Measurements from ENCODE around the gene SLC38A3.

The SLC38A3 gene

DNA sequence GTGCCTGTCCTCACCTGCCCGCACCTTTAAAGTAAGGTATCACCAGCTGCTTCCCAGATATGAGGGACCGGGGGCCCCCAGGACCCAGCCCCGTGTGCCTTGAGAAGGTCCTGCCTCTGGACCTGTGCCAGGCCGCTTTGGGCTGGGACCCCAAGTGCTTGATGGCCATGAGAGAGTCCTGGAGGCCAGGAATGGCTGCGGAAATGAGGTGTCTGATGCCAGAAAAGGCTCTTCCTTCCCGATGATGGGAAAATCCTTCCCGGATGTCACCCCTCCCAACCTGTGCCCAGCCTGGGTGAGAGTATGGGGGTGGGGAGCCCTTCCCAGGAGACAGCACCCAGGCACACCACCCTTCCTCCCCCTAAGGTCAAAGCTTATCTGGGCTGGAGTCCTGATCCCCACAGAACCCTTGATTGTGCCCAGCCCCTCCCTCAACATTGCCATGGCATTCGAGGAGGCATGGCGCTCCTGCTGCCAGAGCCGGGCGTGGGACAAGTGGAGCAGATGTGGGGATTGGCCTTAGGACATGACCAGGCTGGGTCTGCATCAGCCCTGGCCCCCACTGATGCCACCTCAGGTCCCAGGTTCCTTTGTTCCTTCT, 35.7 kb upstream of the SLC38A3 start:
- no peak overlapping the region for H3K4me3 ChIP-seq (replicated peaks in 1 of 2; ENCODE audit: low read depth in 2 of 2, low read length in 2 of 2)
- no peak for TF ChIP-seq CTCF (IDR thresholded peaks at IDR 0.05; ENCODE audit: low read depth, low read length)
- no peak for DNase-seq (ENCODE audit: low read depth in 2 of 2)

DNA sequence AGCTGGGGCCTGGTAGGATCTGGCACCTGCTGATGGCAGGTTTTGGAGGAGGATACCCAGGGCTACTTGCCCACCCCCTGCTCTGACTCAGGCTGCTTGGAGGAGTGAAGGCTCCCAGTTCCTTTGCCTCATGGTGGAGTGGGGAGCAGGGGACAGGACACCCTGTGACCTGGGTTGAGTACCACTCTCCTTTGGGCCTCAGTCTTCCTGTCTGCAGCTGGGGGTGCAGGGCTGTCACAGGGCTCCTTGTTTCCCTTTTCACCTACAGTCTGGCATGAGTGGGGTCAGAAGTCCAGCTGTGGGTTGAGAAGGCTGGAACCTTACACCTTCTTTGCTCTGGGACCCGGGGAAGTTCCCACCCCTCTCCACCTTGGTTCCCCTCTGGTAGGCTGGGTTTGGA, 35.2 kb upstream of the SLC38A3 start:
- no peak for TF ChIP-seq CTCF (IDR thresholded peaks at IDR 0.05; ENCODE audit: low read depth, low read length)
- H3K4me3 ChIP-seq (replicated peaks in 1 of 2; ENCODE audit: low read depth in 2 of 2, low read length in 2 of 2) = no peak overlapping the region
- DNase-seq (ENCODE audit: low read depth in 2 of 2) = no peak

GRCh38 chr3:50170689-50171088, 34.4 kb upstream of the SLC38A3 start:
- peak; percentile 87 to 90 for DNase-seq (ENCODE audit: low read depth in 2 of 2)
- no peak for TF ChIP-seq CTCF (IDR thresholded peaks at IDR 0.05; ENCODE audit: low read depth, low read length)
- H3K4me3 ChIP-seq (replicated peaks in 1 of 2; ENCODE audit: low read depth in 2 of 2, low read length in 2 of 2) = no peak overlapping the region

DNA sequence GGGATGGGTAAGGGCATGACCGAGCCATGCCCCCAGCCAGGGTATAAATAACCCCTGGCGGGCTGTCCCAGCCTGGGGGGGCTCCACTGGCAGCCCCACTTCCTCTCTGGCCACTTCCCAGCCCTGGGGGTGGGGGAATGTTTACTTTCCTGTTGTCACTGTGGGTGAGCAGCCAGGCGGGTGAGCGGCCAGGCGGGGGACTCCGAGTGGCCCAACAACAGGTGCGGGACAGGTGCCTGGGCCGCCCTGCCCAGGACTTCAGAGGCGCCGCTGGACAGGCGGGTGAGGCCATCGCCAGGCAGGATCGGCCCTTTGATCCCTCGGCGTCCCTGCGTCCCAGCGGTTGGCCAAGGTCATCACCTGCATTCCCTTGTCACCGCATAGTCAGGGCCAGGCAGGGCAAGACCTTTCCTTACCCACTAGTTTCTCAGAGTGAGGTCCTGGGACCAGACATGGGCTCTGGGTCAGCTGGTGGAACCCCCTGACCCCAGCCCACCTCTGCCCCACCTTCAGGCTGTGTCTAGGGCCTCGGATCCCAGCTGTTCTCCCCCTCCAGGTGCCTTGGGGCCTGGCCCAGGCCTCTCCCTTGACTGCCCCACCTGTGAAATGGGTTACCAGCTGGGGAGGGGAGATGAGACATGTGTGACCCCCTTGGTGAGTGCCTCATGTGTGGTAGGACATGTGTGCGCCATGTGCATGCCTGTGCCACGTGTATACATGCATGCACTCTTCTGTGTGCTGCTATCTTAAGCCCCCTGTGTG, 33.4 kb upstream of the SLC38A3 start:
- TF ChIP-seq CTCF (IDR thresholded peaks at IDR 0.05; ENCODE audit: low read depth, low read length) = no peak
- DNase-seq (ENCODE audit: low read depth in 2 of 2) = no peak
- H3K4me3 ChIP-seq (replicated peaks in 1 of 2; ENCODE audit: low read depth in 2 of 2, low read length in 2 of 2) = no peak overlapping the region

DNA sequence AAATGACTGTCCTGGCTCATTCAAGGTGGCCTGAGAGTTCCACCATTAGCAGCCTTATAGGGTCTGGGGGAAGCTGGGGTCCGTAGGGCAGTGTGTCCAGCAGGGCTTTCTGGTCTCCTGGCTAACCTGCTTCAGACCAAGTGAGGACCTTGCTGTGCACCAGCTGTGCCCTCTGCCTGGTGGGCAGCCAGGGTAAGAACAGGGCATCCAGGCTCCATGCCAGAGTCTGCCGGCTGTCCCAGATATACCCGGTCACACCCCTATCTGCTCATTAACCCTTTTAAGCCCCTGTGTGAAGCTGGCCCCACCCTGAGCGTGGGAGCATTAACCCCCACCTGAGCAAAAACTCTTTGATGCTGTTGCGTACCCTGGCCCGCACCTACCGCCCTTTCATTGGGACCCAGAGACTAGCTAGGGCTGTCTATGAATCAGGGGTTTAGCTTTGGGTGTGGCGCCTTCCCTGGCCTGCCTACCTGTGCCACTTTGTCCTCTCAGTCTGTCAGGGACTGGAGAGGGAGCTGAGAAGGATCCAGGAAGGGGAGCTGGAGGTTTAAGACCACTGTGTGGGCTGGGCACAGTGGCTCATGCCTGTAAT, 32.3 kb upstream of the SLC38A3 start:
- H3K4me3 ChIP-seq (replicated peaks in 1 of 2; ENCODE audit: low read depth in 2 of 2, low read length in 2 of 2) = no peak overlapping the region
- DNase-seq (ENCODE audit: low read depth in 2 of 2) = no peak
- TF ChIP-seq CTCF (IDR thresholded peaks at IDR 0.05; ENCODE audit: low read depth, low read length) = no peak

DNA sequence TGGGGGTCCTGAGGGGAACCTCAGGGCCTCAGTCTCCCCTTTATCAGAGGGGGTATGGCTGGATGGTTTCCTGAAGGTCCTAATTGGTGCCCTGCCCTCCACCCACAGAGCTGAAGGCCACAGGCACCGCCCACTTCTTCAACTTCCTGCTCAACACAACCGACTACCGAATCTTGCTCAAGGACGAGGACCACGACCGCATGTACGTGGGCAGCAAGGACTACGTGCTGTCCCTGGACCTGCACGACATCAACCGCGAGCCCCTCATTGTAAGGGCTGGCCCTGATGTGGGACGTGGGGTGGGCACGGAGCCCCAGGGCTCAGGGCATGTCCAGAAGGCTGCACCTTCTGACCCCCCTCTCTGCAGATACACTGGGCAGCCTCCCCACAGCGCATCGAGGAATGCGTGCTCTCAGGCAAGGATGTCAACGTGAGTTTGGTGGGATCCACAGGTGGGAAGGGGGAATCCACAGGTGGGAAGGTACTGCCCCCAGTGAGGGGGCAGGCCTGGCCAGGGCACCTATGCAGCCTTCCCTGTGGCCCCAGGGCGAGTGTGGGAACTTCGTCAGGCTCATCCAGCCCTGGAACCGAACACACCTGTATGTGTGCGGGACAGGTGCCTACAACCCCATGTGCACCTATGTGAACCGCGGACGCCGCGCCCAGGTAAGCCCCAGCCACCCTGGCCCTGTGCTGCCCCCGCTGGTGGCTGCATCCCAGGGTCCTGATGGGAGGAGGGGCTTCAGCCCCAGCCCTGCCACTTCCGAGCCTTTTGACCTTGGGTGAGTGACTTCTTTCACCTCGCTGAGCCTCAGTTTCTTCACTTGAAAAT, 31.2 kb upstream of the SLC38A3 start:
- no peak overlapping the region for H3K4me3 ChIP-seq (replicated peaks in 1 of 2; ENCODE audit: low read depth in 2 of 2, low read length in 2 of 2)
- no peak for DNase-seq (ENCODE audit: low read depth in 2 of 2)
- TF ChIP-seq CTCF (IDR thresholded peaks at IDR 0.05; ENCODE audit: low read depth, low read length) = no peak

All from cardiac fibroblast (primary cell).